Uterus (tissue), 4 donors: Measurements from ENCODE around the gene CCDC38. TPM values are rescaled to one million over a fixed set of nuclear protein-coding genes. Genes with fewer than 3 reads are reported as not detected.

ENCODE experiments used
- DNase-seq, 2 donors: peaks; one replicate each; pipeline ENCODE4 v3.0.0-alpha.2; 2019 to 2020
- H3K27ac ChIP-seq, 2 donors: fragments of 200-600 bp; sonication (generic); 1 replicate in 1 of 2; 2 replicates in 1 of 2; pipeline ENCODE4 v1.5.1; 2016 to 2018
- H3K27me3 ChIP-seq, 2 donors: fragments of 200-600 bp; sonication (generic); one replicate each; pipeline ENCODE4 v1.5.1; 2018 to 2019; ENCODE audit warnings: control low read depth in 1 of 2
- H3K36me3 ChIP-seq, 2 donors: fragments of 200-600 bp; sonication (generic); one replicate each; pipeline ENCODE4 v1.5.1; 2019; ENCODE audit warnings: control low read depth in 1 of 2
- H3K4me1 ChIP-seq, 2 donors: fragments of 200-600 bp; sonication (generic); one replicate each; pipeline ENCODE4 v1.5.1; 2018 to 2019; ENCODE audit warnings: control low read depth in 1 of 2
- H3K4me3 ChIP-seq, 2 donors: fragments of 200-600 bp; sonication (generic); 1 replicate in 1 of 2; 2 replicates in 1 of 2; pipeline ENCODE4 v1.5.1; 2018 to 2019; ENCODE audit warnings: mild to moderate bottlenecking in 1 of 2
- H3K9me3 ChIP-seq, 2 donors: fragments of 200-600 bp; sonication (generic); one replicate each; pipeline ENCODE4 v1.5.1; 2019; ENCODE audit warnings: control low read depth in 1 of 2
- POLR2A ChIP-seq, 2 donors: fragments of 450-650 bp; IDR thresholded peaks; one replicate each; pipeline ENCODE4 v1.6.1; 2016; ENCODE audit warnings: antibody characterized with exemption in 2 of 2, mild to moderate bottlenecking in 1 of 2, moderate library complexity in 1 of 2
- intact Hi-C: fragments of 100-400 bp; cut with DNase I; formaldehyde crosslinking; loops from one replicate; pipeline ENCODE4 v1.15.1; 2023; ENCODE audit warnings: low total_unique reads
- total RNA-seq, 4 donors: library from RNA; depleted of rRNA in 3 of 4; stranded (reverse); fragments of >200 nt in 3 of 4; gene quantifications; one replicate each; pipeline versions ENCODE4 v1.1.0 to v1.2.4, GENCODE V29; 2014 to 2023
- TF ChIP-seq, protein P1 (sequence below), 4 experiments: fragments of 200-600 bp in 2 of 4; fragments of 450-650 bp in 2 of 4; sonication (generic) in 2 of 4; IDR thresholded peaks; one replicate each; pipeline ENCODE4 v1.5.1; 2016 to 2019; ENCODE audit warnings: antibody characterized with exemption in 4 of 4, mild to moderate bottlenecking in 2 of 4, moderate library complexity in 1 of 4
- donor health status: DM: yes; HTN: yes; CAD: no.

Gene CCDC38
- total RNA-seq, 4 donors from 2014 or later = 0.49 TPM; not detected in 3

DNA sequence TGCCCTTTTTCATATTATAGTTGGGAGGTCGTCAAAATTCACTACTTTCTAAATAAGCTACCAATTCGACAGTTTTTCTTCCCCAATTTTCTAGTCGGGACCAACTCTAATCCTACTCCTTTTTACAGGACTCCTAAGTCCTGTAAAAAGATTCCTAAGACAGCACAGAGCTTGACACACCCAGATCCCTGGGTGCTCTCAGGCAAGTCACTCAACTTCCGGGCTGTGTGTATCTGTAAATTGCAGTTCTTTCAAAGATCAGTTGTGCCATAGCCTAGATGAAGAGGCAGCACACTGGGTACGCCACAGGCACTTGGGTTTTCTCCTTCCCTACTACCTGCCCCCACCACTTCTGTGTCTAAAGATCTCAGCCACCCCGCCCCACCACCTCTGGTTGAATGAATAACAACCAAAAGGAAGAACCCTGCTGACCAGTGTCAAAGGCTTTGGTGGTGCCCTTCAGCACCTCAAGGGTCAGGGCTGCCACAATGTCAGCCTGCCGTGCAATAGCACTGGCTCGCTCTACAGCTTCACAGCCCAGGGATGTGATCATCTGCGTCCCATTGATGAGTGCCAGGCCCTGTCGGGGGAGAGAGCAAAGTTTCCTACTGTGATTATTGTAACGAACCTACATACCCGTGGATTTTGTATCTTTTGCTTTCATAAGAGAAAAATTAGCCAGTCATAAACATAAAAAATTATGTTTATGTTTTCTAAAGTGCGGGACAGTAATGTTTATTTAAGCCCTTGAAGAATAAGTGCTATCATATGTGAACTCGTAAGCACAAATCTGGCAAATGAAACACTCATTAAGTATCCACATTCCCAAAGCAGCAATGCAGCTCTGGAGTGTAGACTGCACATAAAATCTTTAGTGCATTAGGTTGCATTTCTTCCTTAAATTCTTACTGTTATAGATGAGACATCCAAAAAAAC lies 44.5 kb upstream of the CCDC38 start:
- TF ChIP-seq POLR2A (IDR thresholded peaks at IDR 0.05) = no peak
- TF ChIP-seq, protein P1, sequence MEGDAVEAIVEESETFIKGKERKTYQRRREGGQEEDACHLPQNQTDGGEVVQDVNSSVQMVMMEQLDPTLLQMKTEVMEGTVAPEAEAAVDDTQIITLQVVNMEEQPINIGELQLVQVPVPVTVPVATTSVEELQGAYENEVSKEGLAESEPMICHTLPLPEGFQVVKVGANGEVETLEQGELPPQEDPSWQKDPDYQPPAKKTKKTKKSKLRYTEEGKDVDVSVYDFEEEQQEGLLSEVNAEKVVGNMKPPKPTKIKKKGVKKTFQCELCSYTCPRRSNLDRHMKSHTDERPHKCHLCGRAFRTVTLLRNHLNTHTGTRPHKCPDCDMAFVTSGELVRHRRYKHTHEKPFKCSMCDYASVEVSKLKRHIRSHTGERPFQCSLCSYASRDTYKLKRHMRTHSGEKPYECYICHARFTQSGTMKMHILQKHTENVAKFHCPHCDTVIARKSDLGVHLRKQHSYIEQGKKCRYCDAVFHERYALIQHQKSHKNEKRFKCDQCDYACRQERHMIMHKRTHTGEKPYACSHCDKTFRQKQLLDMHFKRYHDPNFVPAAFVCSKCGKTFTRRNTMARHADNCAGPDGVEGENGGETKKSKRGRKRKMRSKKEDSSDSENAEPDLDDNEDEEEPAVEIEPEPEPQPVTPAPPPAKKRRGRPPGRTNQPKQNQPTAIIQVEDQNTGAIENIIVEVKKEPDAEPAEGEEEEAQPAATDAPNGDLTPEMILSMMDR (IDR thresholded peaks at IDR 0.05) = no peak
- Histone ChIP-seq H3K27me3 (no peaks in the 10 kb centered on the region), H3K9me3 (no peaks in the 10 kb centered on the region), H3K36me3 (no peaks in the 10 kb centered on the region), H3K27ac (no peak overlapping the region), H3K4me1 (no peaks in the 10 kb centered on the region), H3K4me3 (no peak overlapping the region)
- no peak for DNase-seq
- intact Hi-C loops = no loop called here

- H3K4me1 ChIP-seq = no peaks in the 10 kb centered on the region
- H3K27me3 ChIP-seq = no peaks in the 10 kb centered on the region
- no peak for DNase-seq
- TF ChIP-seq POLR2A (IDR thresholded peaks at IDR 0.05) = no peak
- TF ChIP-seq, protein P1 (IDR thresholded peaks at IDR 0.05) = no peak
- H3K4me3 ChIP-seq = no peak overlapping the region
- H3K27ac ChIP-seq = no peak overlapping the region
- intact Hi-C loops = no loop called here
- H3K36me3 ChIP-seq = no peaks in the 10 kb centered on the region
- no peaks in the 10 kb centered on the region for H3K9me3 ChIP-seq
Measured at GRCh38 chr12:95984682-95985081, 42.3 kb upstream of the CCDC38 start.

GRCh38 chr12:95982602-95983001 lies 40.2 kb upstream of the CCDC38 start:
- Histone ChIP-seq H3K27me3 (no peaks in the 10 kb centered on the region), H3K4me3 (no peak overlapping the region), H3K4me1 (no peaks in the 10 kb centered on the region), H3K9me3 (no peaks in the 10 kb centered on the region), H3K27ac (no peak overlapping the region), H3K36me3 (no peaks in the 10 kb centered on the region)
- TF ChIP-seq, protein P1 (IDR thresholded peaks at IDR 0.05) = no peak
- TF ChIP-seq POLR2A (IDR thresholded peaks at IDR 0.05) = no peak
- DNase-seq = no peak
- intact Hi-C loops = no loop called here

DNA sequence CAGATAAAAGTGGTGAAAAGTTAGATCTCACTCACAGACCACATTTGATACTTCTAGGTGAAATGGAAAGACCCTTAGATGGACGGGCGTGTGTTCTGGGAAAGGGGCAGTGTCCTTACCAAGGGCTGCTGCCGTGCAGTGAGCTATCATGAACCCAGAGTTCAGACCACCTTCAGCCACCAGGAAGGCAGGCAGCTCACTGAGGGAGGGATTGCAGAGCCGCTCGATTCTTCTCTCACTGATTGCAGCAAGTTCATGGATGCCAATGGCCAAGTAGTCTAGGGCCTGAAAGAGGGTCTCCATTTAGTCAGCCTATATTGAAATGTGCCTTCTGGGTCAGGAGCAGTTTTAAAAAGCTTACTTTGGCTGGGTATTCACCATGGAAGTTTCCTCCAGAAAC lies 38.0 kb upstream of the CCDC38 start:
- TF ChIP-seq POLR2A (IDR thresholded peaks at IDR 0.05) = no peak
- TF ChIP-seq, protein P1 (IDR thresholded peaks at IDR 0.05) = no peak
- no peaks in the 10 kb centered on the region for H3K27me3 ChIP-seq
- H3K4me3 ChIP-seq = no peak overlapping the region
- DNase-seq = no peak
- no peaks in the 10 kb centered on the region for H3K36me3 ChIP-seq
- intact Hi-C loops = no loop called here
- no peaks in the 10 kb centered on the region for H3K9me3 ChIP-seq
- H3K27ac ChIP-seq = no peak overlapping the region
- H3K4me1 ChIP-seq = no peaks in the 10 kb centered on the region

DNA sequence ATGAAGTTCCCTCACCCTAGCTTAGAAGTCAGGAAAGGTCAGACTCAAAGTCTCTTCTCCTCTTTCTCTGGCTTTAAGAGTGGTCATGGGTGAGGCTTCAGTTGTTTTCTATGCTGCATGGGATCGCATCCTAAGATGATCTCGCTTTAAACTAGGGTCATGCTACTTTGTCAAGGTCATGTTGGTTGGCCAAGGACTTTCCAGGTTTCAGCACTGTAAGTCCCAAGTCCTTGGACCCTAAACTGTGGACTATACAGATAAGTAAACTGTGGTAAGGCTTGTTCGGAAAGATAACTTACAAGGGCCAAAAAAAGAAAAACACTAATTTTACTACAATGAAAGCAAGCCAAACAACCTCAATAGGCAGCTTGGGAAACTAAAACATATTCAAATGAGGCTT lies 36.4 kb upstream of the CCDC38 start:
- TF ChIP-seq, protein P1 (IDR thresholded peaks at IDR 0.05) = no peak
- no peak for TF ChIP-seq POLR2A (IDR thresholded peaks at IDR 0.05)
- no peak overlapping the region for H3K4me3 ChIP-seq
- DNase-seq = no peak
- H3K27ac ChIP-seq = no peak overlapping the region
- H3K27me3 ChIP-seq = no peaks in the 10 kb centered on the region
- no peaks in the 10 kb centered on the region for H3K9me3 ChIP-seq
- intact Hi-C loops = no loop called here
- H3K4me1 ChIP-seq = no peaks in the 10 kb centered on the region
- no peaks in the 10 kb centered on the region for H3K36me3 ChIP-seq
